ENCODE results near the gene CREBBP.

CREBBP gene

DNA sequence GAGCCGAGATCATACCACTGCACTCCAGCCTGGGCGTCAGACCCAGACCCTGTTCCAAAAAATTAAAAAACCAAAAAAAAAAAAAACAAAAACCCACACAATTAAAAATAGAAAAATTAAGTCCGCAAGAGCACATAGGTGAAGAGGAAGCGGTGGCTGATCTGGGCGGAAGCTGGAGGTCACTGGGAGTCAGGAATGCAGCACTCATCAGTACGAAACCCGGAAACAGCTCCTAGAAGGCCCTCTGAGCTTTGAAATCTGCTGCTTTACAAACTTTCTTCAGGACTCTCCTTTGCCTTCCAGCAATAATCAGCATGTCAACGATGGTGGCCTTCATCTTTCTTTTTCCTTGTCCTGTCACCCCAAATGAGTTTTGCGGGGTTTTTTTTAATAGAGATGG is 192.7 kb downstream of the CREBBP start:
- no peak for TF ChIP-seq POLR2AphosphoS5 (IDR thresholded peaks at IDR 0.05; ENCODE audit: low read depth, low read length)
- no peak for TF ChIP-seq TAF1 (IDR thresholded peaks at IDR 0.05; ENCODE audit: borderline replicate concordance, low read depth, low read length)
- no peak for TF ChIP-seq POLR2A (IDR thresholded peaks at IDR 0.05; ENCODE audit: low read depth, low read length)
- no peak for DNase-seq (ENCODE audit: insufficient read length)
- FAIRE-seq = no peak

DNA sequence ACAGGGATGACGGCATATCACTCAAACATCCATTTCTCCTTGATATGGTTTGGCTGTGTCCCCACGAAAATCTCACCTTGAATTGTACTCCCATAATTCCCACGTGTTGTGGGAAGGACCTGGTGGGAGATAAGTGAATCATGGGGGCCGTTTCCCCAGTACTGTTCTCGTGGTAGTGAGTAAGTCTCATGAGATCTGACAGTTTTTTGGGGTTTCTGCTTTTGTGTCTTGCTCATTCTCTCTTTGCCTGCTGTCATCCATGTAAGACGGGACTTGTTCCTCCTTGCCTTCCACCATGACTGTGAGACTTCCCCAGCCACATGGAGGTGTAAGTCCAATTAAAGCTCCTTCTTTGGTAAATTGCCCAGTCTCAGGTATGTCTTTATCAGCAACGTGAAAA is 193.5 kb downstream of the CREBBP start:
- FAIRE-seq (no peak), DNase-seq (ENCODE audit: insufficient read length) (no peak)
- TF ChIP-seq TAF1 (IDR thresholded peaks at IDR 0.05; ENCODE audit: borderline replicate concordance, low read depth, low read length) (no peak), POLR2AphosphoS5 (IDR thresholded peaks at IDR 0.05; ENCODE audit: low read depth, low read length) (no peak), POLR2A (IDR thresholded peaks at IDR 0.05; ENCODE audit: low read depth, low read length) (no peak)

DNA sequence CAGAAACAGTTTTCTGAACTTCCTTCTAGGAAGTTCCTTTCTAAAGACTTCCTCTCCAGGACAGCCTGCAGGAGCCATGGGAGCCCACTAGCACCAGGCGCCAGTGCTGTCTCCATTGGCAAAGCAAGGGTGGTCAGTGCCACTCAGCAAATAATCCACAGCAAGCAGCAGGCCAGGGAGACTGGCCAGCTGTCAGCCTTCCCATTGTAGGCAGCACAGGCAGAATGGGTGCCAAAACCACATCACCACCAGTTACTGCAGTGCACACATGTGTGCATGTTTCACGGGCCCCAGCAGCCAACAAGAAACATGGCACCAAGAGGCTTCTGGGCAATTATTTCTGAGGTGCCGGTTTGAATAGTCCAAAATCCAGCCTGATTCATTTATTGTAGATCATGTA is 199.3 kb downstream of the CREBBP start:
- no peak for FAIRE-seq
- no peak for TF ChIP-seq POLR2AphosphoS5 (IDR thresholded peaks at IDR 0.05; ENCODE audit: low read depth, low read length)
- TF ChIP-seq POLR2A (IDR thresholded peaks at IDR 0.05; ENCODE audit: low read depth, low read length) = no peak
- no peak for TF ChIP-seq TAF1 (IDR thresholded peaks at IDR 0.05; ENCODE audit: borderline replicate concordance, low read depth, low read length)
- DNase-seq (ENCODE audit: insufficient read length) = no peak

DNA sequence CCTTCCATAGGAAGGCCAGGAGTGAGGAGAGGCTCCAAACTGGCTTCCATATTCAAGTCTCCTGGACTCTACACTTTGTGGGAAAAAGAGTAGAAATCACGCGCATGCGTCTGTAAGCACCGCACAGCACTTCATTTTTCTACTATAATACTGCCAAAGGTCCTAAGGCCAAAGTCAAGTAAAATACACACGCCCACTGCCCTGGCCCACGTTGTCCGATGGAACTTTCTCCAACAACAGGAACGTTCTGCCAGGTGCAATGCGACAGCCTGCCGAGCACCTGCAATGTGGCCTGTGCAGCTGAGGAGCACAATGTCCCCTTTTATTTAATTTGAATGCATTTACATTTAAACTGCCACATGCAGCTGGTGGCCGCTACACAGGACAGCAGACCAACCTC is 202.5 kb downstream of the CREBBP start:
- FAIRE-seq (no peak), DNase-seq (ENCODE audit: insufficient read length) (no peak)
- TF ChIP-seq POLR2AphosphoS5 (IDR thresholded peaks at IDR 0.05; ENCODE audit: low read depth, low read length) (no peak), TAF1 (IDR thresholded peaks at IDR 0.05; ENCODE audit: borderline replicate concordance, low read depth, low read length) (no peak), POLR2A (IDR thresholded peaks at IDR 0.05; ENCODE audit: low read depth, low read length) (no peak)

DNA sequence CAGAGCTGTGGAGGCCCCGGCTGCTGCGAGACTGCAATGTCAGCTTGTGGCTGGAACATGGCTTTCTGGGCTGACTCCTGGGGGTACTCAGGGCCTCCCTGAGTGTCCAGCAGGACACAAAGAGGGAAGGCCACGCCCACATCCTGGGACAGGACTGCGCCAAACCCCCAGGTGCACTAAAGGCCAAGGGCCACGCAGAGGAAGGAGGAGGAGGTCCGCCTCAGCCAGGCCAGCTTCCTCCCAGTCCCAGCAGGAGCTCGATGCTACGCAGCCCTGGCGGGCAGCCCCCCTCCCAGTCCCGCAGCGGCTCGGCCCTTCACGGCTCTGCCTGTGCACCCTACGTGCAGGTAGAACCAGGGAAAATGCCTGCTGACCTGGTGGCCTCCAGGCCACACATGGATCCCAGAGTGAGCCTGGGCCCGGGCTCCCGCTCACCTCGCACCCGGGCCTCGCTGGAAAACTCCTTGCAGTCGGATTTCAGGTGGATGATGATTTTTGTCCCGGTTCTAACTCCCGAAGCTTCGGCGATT is 204.8 kb downstream of the CREBBP start:
- DNase-seq (ENCODE audit: insufficient read length) (no peak), FAIRE-seq (no peak)
- TF ChIP-seq TAF1 (IDR thresholded peaks at IDR 0.05; ENCODE audit: borderline replicate concordance, low read depth, low read length) (no peak), POLR2AphosphoS5 (IDR thresholded peaks at IDR 0.05; ENCODE audit: low read depth, low read length) (no peak), POLR2A (IDR thresholded peaks at IDR 0.05; ENCODE audit: low read depth, low read length) (no peak)
